Fibroblast of the conjunctiva (primary cell): ENCODE measurements around the gene GALR3.

ENCODE experiments used
- DNase-seq: peaks from one replicate; pipeline ENCODE4 v3.0.0-alpha.2; 2010; ENCODE audit warnings: low read depth

Gene GALR3

DNA sequence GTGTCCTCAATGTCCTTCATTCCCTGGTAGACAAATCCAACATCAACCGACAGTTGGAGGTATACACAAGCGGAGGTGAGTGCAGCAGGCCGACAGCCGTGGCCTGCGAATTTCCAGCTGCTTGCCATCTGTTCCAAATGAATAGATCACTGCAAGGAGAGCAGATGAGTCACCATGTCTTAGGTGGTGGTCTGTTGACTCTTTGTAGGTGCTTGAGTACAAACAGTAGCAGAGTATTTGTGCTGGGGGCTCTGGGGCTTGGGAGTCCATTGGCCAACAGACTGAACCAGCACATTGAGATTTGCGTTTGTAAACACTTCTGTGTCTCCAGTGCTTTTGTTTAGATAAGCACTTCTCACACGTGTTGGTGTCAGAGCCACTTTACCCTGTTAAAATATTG, 47.1 kb downstream of the GALR3 start:
- no peak for DNase-seq
